GM23338 (cell line): ENCODE data around the gene BANF1. TPM values are rescaled to one million over a fixed set of nuclear protein-coding genes. Genes with fewer than 3 reads are reported as not detected.

Experiments
- ATAC-seq: fragments of 200-7000 bp; cut with Tn5 transposase; 3 replicates; pipeline ENCODE4 v1.9.1; 2020
- DNase-seq: peaks from one replicate; pipeline ENCODE4 v3.0.0-alpha.2; 2015; ENCODE audit warnings: low spot score
- H2AFZ ChIP-seq: fragments of 200-600 bp; sonication (generic); 2 replicates; pipeline ENCODE4 v1.8.0; 2016; ENCODE audit warnings: antibody characterized with exemption, mild to moderate bottlenecking, moderate library complexity
- H3F3A ChIP-seq: fragments of 200-600 bp; sonication (generic); replicated peaks from 2 replicates; pipeline ENCODE4 v1.8.0; 2017; ENCODE audit warnings: antibody characterized with exemption, mixed run types, low read depth
- H3K27ac ChIP-seq: fragments of 200-600 bp; sonication (generic); 2 replicates; pipeline ENCODE4 v1.6.1; 2016; ENCODE audit warnings: low read depth
- H3K27me3 ChIP-seq: fragments of 200-600 bp; sonication (generic); 2 replicates; pipeline ENCODE4 v1.8.0; 2016; ENCODE audit warnings: mild to moderate bottlenecking, mixed run types, moderate library complexity; ENCODE audit not compliant: insufficient read depth
- H3K36me3 ChIP-seq: fragments of 200-600 bp; sonication (generic); 2 replicates; pipeline ENCODE4 v1.8.0; 2016; ENCODE audit warnings: mild to moderate bottlenecking; ENCODE audit not compliant: insufficient read depth
- H3K4me1 ChIP-seq: fragments of 200-600 bp; sonication (generic); 2 replicates; pipeline ENCODE4 v1.8.0; 2016; ENCODE audit warnings: mild to moderate bottlenecking, moderate library complexity; ENCODE audit not compliant: insufficient read depth
- H3K4me2 ChIP-seq: fragments of 200-600 bp; sonication (generic); 2 replicates; pipeline ENCODE4 v1.7.1; 2017; ENCODE audit warnings: mixed run types
- H3K4me3 ChIP-seq: fragments of 200-600 bp; sonication (generic); 2 replicates; pipeline ENCODE4 v1.6.1; 2016; ENCODE audit warnings: mixed run types
- H3K79me2 ChIP-seq: fragments of 200-600 bp; sonication (generic); replicated peaks from 2 replicates; pipeline ENCODE4 v1.8.0; 2017; ENCODE audit warnings: mild to moderate bottlenecking; ENCODE audit not compliant: insufficient read depth
- H3K9me2 ChIP-seq: fragments of 200-600 bp; sonication (generic); 2 replicates; pipeline ENCODE4 v1.8.0; 2017; ENCODE audit not compliant: insufficient read depth
- H4K20me1 ChIP-seq: fragments of 200-600 bp; sonication (generic); replicated peaks from 2 replicates; pipeline ENCODE4 v1.8.0; 2017; ENCODE audit warnings: mild to moderate bottlenecking; ENCODE audit not compliant: insufficient read depth
- H3K27ac Mint-ChIP-seq: 2 replicates; pipeline ENCODE4 v1.8.0; 2020; ENCODE audit warnings: inconsistent platforms, mild to moderate bottlenecking, moderate library complexity, mixed read lengths
- H3K27me3 Mint-ChIP-seq: 3 replicates; pipeline ENCODE4 v1.8.0; 2022; ENCODE audit warnings: low read depth, mild to moderate bottlenecking, moderate library complexity, mixed read lengths, inconsistent platforms; ENCODE audit not compliant: insufficient read depth, poor library complexity
- H3K36me3 Mint-ChIP-seq: 3 replicates; pipeline ENCODE4 v1.8.0; 2021; ENCODE audit warnings: low read depth, mild to moderate bottlenecking, inconsistent platforms, moderate library complexity, mixed read lengths
- H3K4me1 Mint-ChIP-seq: 3 replicates; pipeline ENCODE4 v1.8.0; 2020; ENCODE audit warnings: mild to moderate bottlenecking, inconsistent platforms, mixed read lengths
- H3K4me3 Mint-ChIP-seq: 3 replicates; pipeline ENCODE4 v1.8.0; 2021; ENCODE audit warnings: moderate library complexity, mild to moderate bottlenecking, inconsistent platforms, mixed read lengths
- H3K9me3 Mint-ChIP-seq: 3 replicates; pipeline ENCODE4 v1.8.0; 2020; ENCODE audit warnings: moderate library complexity, mild to moderate bottlenecking, inconsistent platforms, mixed read lengths
- CTCF ChIP-seq, 2 experiments: fragments of 200-600 bp in 1 of 2; sonication (generic) in 1 of 2; conservative IDR thresholded peaks; 2 replicates each; pipeline versions ENCODE4 v1.5.1 to v1.6.1; 2016 to 2017; ENCODE audit warnings: antibody characterized with exemption in 2 of 2, low read depth in 2 of 2, mild to moderate bottlenecking in 2 of 2, moderate library complexity in 1 of 2
- ETS1 ChIP-seq: IDR thresholded peaks from 2 replicates; pipeline ENCODE4 v1.6.1; 2016; ENCODE audit warnings: antibody characterized with exemption
- EZH2phosphoT487 ChIP-seq: fragments of 200-600 bp; sonication (generic); IDR thresholded peaks from one replicate; pipeline ENCODE4 v1.8.1; 2018; ENCODE audit warnings: antibody characterized with exemption; ENCODE audit not compliant: unreplicated experiment
- JUNB ChIP-seq: IDR thresholded peaks from one replicate; pipeline ENCODE4 v1.6.1; 2016; ENCODE audit warnings: antibody characterized with exemption; ENCODE audit not compliant: unreplicated experiment
- POLR2AphosphoS5 ChIP-seq: IDR thresholded peaks from 2 replicates; pipeline ENCODE4 v1.6.1; 2016; ENCODE audit warnings: antibody characterized with exemption, low read depth
- ZNF114 ChIP-seq: fragments of 250-450 bp; sonication (Bioruptor Pico); IDR thresholded peaks from 2 replicates; pipeline ENCODE4 v1.5.0; 2020; ENCODE audit warnings: mild to moderate bottlenecking, moderate library complexity
- ZNF331 ChIP-seq: fragments of 250-450 bp; sonication (Bioruptor Pico); IDR thresholded peaks from 2 replicates; pipeline ENCODE4 v1.5.0; 2020; ENCODE audit warnings: low read depth, mild to moderate bottlenecking, moderate library complexity
- ZNF462 ChIP-seq: fragments of 250-450 bp; sonication (Bioruptor Pico); IDR thresholded peaks from 2 replicates; pipeline ENCODE4 v1.5.0; 2020; ENCODE audit warnings: mild to moderate bottlenecking, moderate library complexity
- polyA plus RNA-seq: library from polyadenylated mRNA; unstranded; fragments of >200 nt; fragmentation: Nextera tagmentation; extraction: Ambion mirVana; gene quantifications from 2 replicates; pipeline ENCODE4 v1.2.1, GENCODE V29; 2016
- total RNA-seq: library from RNA; depleted of rRNA; stranded (reverse); fragments of >200 nt; shearing (Covaris generic); gene quantifications from 2 replicates; pipeline ENCODE4 v1.2.3, GENCODE V29; 2014

BANF1 gene
- total and polyA plus RNA-seq, 2 experiments from 2014 or later, result 58.2 to 765 TPM

- no peak for ATAC-seq
- H3F3A ChIP-seq, result peaks cover 3% of the 10 kb centered on the region; the same call in 1 of the 2 replicates
- H3K4me1 Mint-ChIP-seq, result peaks cover 17% of the 10 kb centered on the region
- H3K4me3 ChIP-seq, result no peak overlapping the region
- H3K27ac Mint-ChIP-seq, result no peak overlapping the region
- H3K36me3 Mint-ChIP-seq, result peaks cover 66% of the 10 kb centered on the region
- no peaks in the 10 kb centered on the region for H3K9me2 ChIP-seq
- peaks cover 26% of the 10 kb centered on the region for H3K79me2 ChIP-seq
- peaks cover 8% of the 10 kb centered on the region for H3K4me1 ChIP-seq
- peaks cover 6% of the 10 kb centered on the region for H3K9me3 Mint-ChIP-seq
- H3K4me2 ChIP-seq, result no peak overlapping the region
- TF ChIP-seq ZNF331 (CRISPR knock-in tag) (no peak), POLR2AphosphoS5 (no peak), CTCF (conservative IDR thresholded peaks at IDR 0.05; ENCODE audit: low read depth in 2 of 2) (peak in 1 of 2 experiments; percentile 27; a peak in 2 of 4 replicates)
- H2AFZ ChIP-seq, result no peak overlapping the region
- H4K20me1 ChIP-seq, result peaks cover 13% of the 10 kb centered on the region
- no peak overlapping the region for H3K4me3 Mint-ChIP-seq
- no peak overlapping the region for H3K27ac ChIP-seq
- peaks cover 20% of the 10 kb centered on the region for H3K27me3 Mint-ChIP-seq
- no peaks in the 10 kb centered on the region for H3K27me3 ChIP-seq
- DNase-seq, result no peak
- H3K36me3 ChIP-seq, result no peaks in the 10 kb centered on the region; the same call in 1 of the 2 replicates
Measured at GRCh38 chr11:65965986-65966762, 36.1 kb upstream of the BANF1 start.

- Histone ChIP-seq H3F3A (no peaks in the 10 kb centered on the region; the same call in 1 of the 2 replicates), H3K9me2 (no peaks in the 10 kb centered on the region), H3K4me1 (peaks cover 5% of the 10 kb centered on the region), H3K4me2 (no peak overlapping the region), H2AFZ (no peak overlapping the region), H3K79me2 (peaks cover 22% of the 10 kb centered on the region), H3K36me3 (no peaks in the 10 kb centered on the region; the same call in 1 of the 2 replicates), H3K4me3 (no peak overlapping the region), H3K27ac (no peak overlapping the region), H3K27me3 (no peaks in the 10 kb centered on the region), H4K20me1 (peaks cover 9% of the 10 kb centered on the region)
- H3K27me3 Mint-ChIP-seq, result peaks cover 16% of the 10 kb centered on the region
- no peak overlapping the region for H3K27ac Mint-ChIP-seq
- peaks cover 13% of the 10 kb centered on the region for H3K4me1 Mint-ChIP-seq
- peaks cover 74% of the 10 kb centered on the region for H3K36me3 Mint-ChIP-seq
- H3K4me3 Mint-ChIP-seq, result no peak overlapping the region
- no peak for ATAC-seq
- peaks cover 7% of the 10 kb centered on the region; the same call in 2 of the 3 replicates for H3K9me3 Mint-ChIP-seq
- no peak for DNase-seq
- TF ChIP-seq EZH2phosphoT487, result no peak
- TF ChIP-seq ZNF462, result no peak
- no peak for TF ChIP-seq JUNB
- no peak for TF ChIP-seq ZNF114 (CRISPR knock-in tag)
- TF ChIP-seq ETS1, result no peak
- no peak for TF ChIP-seq ZNF331 (CRISPR knock-in tag)
Measured at GRCh38 chr11:65967329-65967934, 34.9 kb upstream of the BANF1 start.
